IMR-90 (cell line): ENCODE data around the gene SPATA21. TPM values are rescaled to one million over a fixed set of nuclear protein-coding genes. Genes with fewer than 3 reads are reported as not detected.

Experiments
- ATAC-seq: fragments of 200-7000 bp; cut with Tn5 transposase; 2 replicates; pipeline ENCODE4 v1.9.1; 2020; ENCODE audit warnings: low read depth, mild to moderate bottlenecking, moderate library complexity
- BruUV-seq: library from RNA; stranded (reverse); fragments of 400-500 nt; replicated peaks from 2 replicates; lab custom pipeline; 2021; lab: Mats Ljungman, UMichigan
- CTCF ChIA-PET: fragments of 300-600 bp; formaldehyde crosslinking; extraction: SDS; loops from one replicate; lab custom pipeline; 2021; ENCODE audit warnings: antibody characterized with exemption; lab: Yijun Ruan, JAX
- POLR2A ChIA-PET: fragments of 300-600 bp; sonication (Branson Sonifier 250); formaldehyde crosslinking; loops from one replicate; lab custom pipeline; 2022; ENCODE audit warnings: antibody characterized with exemption; ENCODE audit not compliant: unreplicated experiment; lab: Charles Lee
- DNase-seq: peaks from one replicate; pipeline ENCODE4 v3.0.0; 2013
- H2AFZ ChIP-seq: replicated peaks from 2 replicates; pipeline ENCODE3; 2013; ENCODE audit warnings: low read length, mild to moderate bottlenecking; ENCODE audit not compliant: poor library complexity
- H2AK5ac ChIP-seq: 2 replicates; pipeline ENCODE4 v1.6.1; 2013; ENCODE audit warnings: low read depth, low read length, inconsistent platforms
- H2AK9ac ChIP-seq: replicated peaks from 2 replicates; pipeline ENCODE3; 2013; ENCODE audit warnings: mild to moderate bottlenecking, low read depth, low read length, moderate library complexity; ENCODE audit not compliant: poor library complexity
- H2BK120ac ChIP-seq: 2 replicates; pipeline ENCODE4 v1.6.1; 2013; ENCODE audit warnings: low read depth, low read length, inconsistent platforms
- H2BK15ac ChIP-seq: 3 replicates; pipeline ENCODE4 v1.6.1; 2013; ENCODE audit warnings: low read depth, low read length, inconsistent platforms
- H2BK20ac ChIP-seq: 2 replicates; pipeline ENCODE4 v1.6.1; 2013; ENCODE audit warnings: low read depth, mild to moderate bottlenecking, inconsistent platforms, low read length, moderate library complexity
- H2BK5ac ChIP-seq: 2 replicates; pipeline ENCODE4 v1.6.1; 2013; ENCODE audit warnings: mild to moderate bottlenecking, low read depth, low read length, inconsistent platforms; ENCODE audit not compliant: poor library complexity, severe bottlenecking
- H3K14ac ChIP-seq: replicated peaks from 2 replicates; pipeline ENCODE4 v1.6.1; 2013; ENCODE audit warnings: low read depth, low read length, inconsistent platforms
- H3K18ac ChIP-seq: 2 replicates; pipeline ENCODE4 v1.6.1; 2013; ENCODE audit warnings: low read depth, low read length, control low read depth
- H3K23ac ChIP-seq: 2 replicates; pipeline ENCODE4 v1.6.1; 2013; ENCODE audit warnings: low read depth, low read length, inconsistent platforms
- H3K27ac ChIP-seq: 2 replicates; pipeline ENCODE4 v1.5.1; 2013; ENCODE audit warnings: mild to moderate bottlenecking, control low read depth, low read length; ENCODE audit not compliant: insufficient read depth
- H3K27me3 ChIP-seq: 2 replicates; pipeline ENCODE4 v1.6.1; 2013; ENCODE audit warnings: low read length; ENCODE audit not compliant: control insufficient read depth, insufficient read depth
- H3K36me3 ChIP-seq: 2 replicates; pipeline ENCODE4 v1.6.1; 2013; ENCODE audit warnings: low read length, mixed read lengths; ENCODE audit not compliant: control insufficient read depth, insufficient read depth
- H3K4ac ChIP-seq: 2 replicates; pipeline ENCODE4 v1.6.1; 2013; ENCODE audit warnings: low read depth, low read length, inconsistent platforms
- H3K4me1 ChIP-seq: 2 replicates; pipeline ENCODE4 v1.6.1; 2013; ENCODE audit warnings: low read length, mixed read lengths; ENCODE audit not compliant: control insufficient read depth, insufficient read depth
- H3K4me2 ChIP-seq: 2 replicates; pipeline ENCODE4 v1.6.1; 2013; ENCODE audit warnings: low read depth, mild to moderate bottlenecking, control low read depth, low read length, moderate library complexity
- H3K4me3 ChIP-seq: 2 replicates; pipeline ENCODE4 v1.5.1; 2013; ENCODE audit warnings: low read depth, mild to moderate bottlenecking, control low read depth, low read length, moderate library complexity; ENCODE audit not compliant: insufficient read depth
- H3K56ac ChIP-seq: 2 replicates; pipeline ENCODE4 v1.6.1; 2013; ENCODE audit warnings: low read length, inconsistent platforms; ENCODE audit not compliant: insufficient read depth; ENCODE audit errors: extremely low read depth
- H3K79me1 ChIP-seq, 2 experiments: 2 replicates each; pipeline ENCODE4 v1.6.1; 2013; ENCODE audit warnings: low read length in 2 of 2, inconsistent platforms in 1 of 2, low read depth in 1 of 2
- H3K9ac ChIP-seq: 2 replicates; pipeline ENCODE4 v1.6.1; 2013; ENCODE audit warnings: low read depth, low read length, control low read depth
- H3K9me1 ChIP-seq: 2 replicates; pipeline ENCODE4 v1.6.1; 2013; ENCODE audit warnings: low read length, inconsistent platforms; ENCODE audit not compliant: insufficient read depth
- H3K9me3 ChIP-seq: 2 replicates; pipeline ENCODE4 v1.6.1; 2013; ENCODE audit warnings: low read length; ENCODE audit not compliant: control insufficient read depth, insufficient read depth
- H4K20me1 ChIP-seq: 2 replicates; pipeline ENCODE4 v1.6.1; 2013; ENCODE audit warnings: low read length, inconsistent platforms; ENCODE audit not compliant: insufficient read depth
- H4K5ac ChIP-seq: 2 replicates; pipeline ENCODE4 v1.6.1; 2013; ENCODE audit warnings: mild to moderate bottlenecking, low read depth, low read length, control low read depth
- H4K8ac ChIP-seq, 2 experiments: 2 replicates each; pipeline ENCODE4 v1.6.1; 2013; ENCODE audit warnings: low read depth in 2 of 2, low read length in 2 of 2, control low read depth in 1 of 2, inconsistent platforms in 1 of 2
- H4K91ac ChIP-seq: 2 replicates; pipeline ENCODE4 v1.6.1; 2013; ENCODE audit warnings: low read depth, low read length, inconsistent platforms; ENCODE audit not compliant: insufficient read depth
- BHLHE40 ChIP-seq: fragments of 150-350 bp; IDR thresholded peaks from 2 replicates; pipeline ENCODE4 v1.6.1; 2016; ENCODE audit warnings: mild to moderate bottlenecking, low read depth, low read length
- CEBPB ChIP-seq: IDR thresholded peaks from 2 replicates; pipeline ENCODE4 v1.6.1; 2012; ENCODE audit warnings: low read depth, low read length, improper control_type of control experiment
- CHD1 ChIP-seq: IDR thresholded peaks from 2 replicates; pipeline ENCODE4 v1.6.1; 2012; ENCODE audit warnings: low read depth, low read length, improper control_type of control experiment
- FOS ChIP-seq: fragments of 150-350 bp; IDR thresholded peaks from 2 replicates; pipeline ENCODE4 v1.6.1; 2016; ENCODE audit warnings: low read depth, low read length
- MAZ ChIP-seq: IDR thresholded peaks from 2 replicates; pipeline ENCODE4 v1.6.1; 2012; ENCODE audit warnings: low read depth, mild to moderate bottlenecking, low read length, improper control_type of control experiment, moderate library complexity, borderline replicate concordance
- MXI1 ChIP-seq: IDR thresholded peaks from 2 replicates; pipeline ENCODE4 v1.6.1; 2012; ENCODE audit warnings: low read depth, mild to moderate bottlenecking, low read length, moderate library complexity, borderline replicate concordance
- NFE2L2 ChIP-seq: fragments of 150-350 bp; IDR thresholded peaks from 2 replicates; pipeline ENCODE4 v1.6.1; 2016; ENCODE audit warnings: low read depth, mild to moderate bottlenecking, low read length
- POLR2A ChIP-seq: IDR thresholded peaks from 2 replicates; pipeline ENCODE4 v1.6.1; 2012; ENCODE audit warnings: mild to moderate bottlenecking, low read depth, low read length
- RAD21 ChIP-seq: IDR thresholded peaks from 2 replicates; pipeline ENCODE4 v1.6.1; 2012; ENCODE audit warnings: low read length, improper control_type of control experiment
- RFX5 ChIP-seq: IDR thresholded peaks from 2 replicates; pipeline ENCODE4 v1.8.0; 2012; ENCODE audit warnings: low read depth, mild to moderate bottlenecking, low read length, moderate library complexity
- SMC3 ChIP-seq: fragments of 150-350 bp; IDR thresholded peaks from 2 replicates; pipeline ENCODE4 v1.6.1; 2016; ENCODE audit warnings: low read depth, mild to moderate bottlenecking, antibody characterized with exemption, low read length, moderate library complexity
- USF2 ChIP-seq: fragments of 150-350 bp; IDR thresholded peaks from 2 replicates; pipeline ENCODE4 v1.6.1; 2017; ENCODE audit warnings: mild to moderate bottlenecking, antibody characterized with exemption, low read length, low read depth
- WGBS, 2 experiments: methylation state at CpG; one replicate each; pipeline versions ENCODE4 v1.1.5 to v1.1.7; 2013; ENCODE audit warnings: missing lambda C conversion rate in 2 of 2; ENCODE audit not compliant: insufficient read length in 1 of 2; ENCODE audit errors: extremely low coverage in 2 of 2; 5-methylcytosine and 5-hydroxymethylcytosine counted together
- dilution Hi-C: fragments of 300-500 bp; cut with HindIII; formaldehyde crosslinking; loops from one replicate; pipeline ENCODE4 v1.14.3; 2018; ENCODE audit warnings: low sequenced_read_pairs; ENCODE audit not compliant: unreplicated experiment
- in situ Hi-C: fragments of 300-500 bp; cut with MboI; formaldehyde crosslinking; loops from 3 replicates; pipeline ENCODE4 v1.14.3; 2019; ENCODE audit warnings: low sequenced_read_pairs, inconsistent platforms, mixed read lengths
- intact Hi-C: fragments of 100-400 bp; cut with micrococcal nuclease; formaldehyde crosslinking; loops from 2 replicates; pipeline ENCODE4 v1.10.0; 2022
- polyA plus RNA-seq, 3 experiments: library from polyadenylated mRNA; depleted of rRNA; stranded (reverse); fragments of >200 nt; gene quantifications; 2 replicates each; pipeline ENCODE4 v1.2.3, GENCODE V29; 2012; ENCODE audit warnings: low replicate concordance in 1 of 3
- total RNA-seq: library from RNA; depleted of rRNA; stranded (reverse); fragments of >200 nt; gene quantifications from 2 replicates; pipeline ENCODE4 v1.2.3, GENCODE V29; 2012

The SPATA21 gene
- total and polyA plus RNA-seq, 2 of the 4 experiments (the other 2 are of a cell fraction) = not detected

GRCh38 chr1:16421201-16421600, 16.0 kb downstream of the SPATA21 start:
- H2AK5ac ChIP-seq = no peak overlapping the region
- H3K18ac ChIP-seq = no peak overlapping the region
- H3K27ac ChIP-seq = no peak overlapping the region
- intact Hi-C loops = no loop called here
- no peak overlapping the region for H4K5ac ChIP-seq
- no TSS peak for BruUV-seq
- H3K36me3 ChIP-seq = no peaks in the 10 kb centered on the region
- no peaks in the 10 kb centered on the region for H3K4me1 ChIP-seq
- in situ Hi-C loops = no loop called here
- CTCF ChIA-PET = no interaction called here
- H4K91ac ChIP-seq = no peak overlapping the region
- no peaks in the 10 kb centered on the region for H3K9me3 ChIP-seq
- peaks cover 16% of the 10 kb centered on the region for H3K27me3 ChIP-seq
- no peak for DNase-seq
- TF ChIP-seq USF2 = no peak
- no peak for TF ChIP-seq CHD1
- TF ChIP-seq FOS = no peak
- TF ChIP-seq SMC3 = no peak
- no peak for TF ChIP-seq NFE2L2
- TF ChIP-seq BHLHE40 = no peak
- TF ChIP-seq RAD21 = no peak
- TF ChIP-seq POLR2A = no peak
- no peak for TF ChIP-seq CEBPB
- no peak for TF ChIP-seq MXI1
- TF ChIP-seq MAZ = no peak
- TF ChIP-seq RFX5 = no peak
- H2BK20ac ChIP-seq = no peak overlapping the region
- no peak overlapping the region for H3K23ac ChIP-seq
- H3K79me1 ChIP-seq = no peaks in the 10 kb centered on the region
- no peak overlapping the region for H3K56ac ChIP-seq
- no peak for ATAC-seq
- no peak overlapping the region for H3K4me3 ChIP-seq
- no peak overlapping the region for H3K4ac ChIP-seq
- 80% methylated on average over 3 of the region's 7 CpGs; no CpG with 5 or more reads in 1 of the 2 experiments for WGBS, 2 experiments
- no peaks in the 10 kb centered on the region for H4K20me1 ChIP-seq
- dilution Hi-C loops = no loop called here
- H3K14ac ChIP-seq = no peak overlapping the region
- no peak overlapping the region for H2BK120ac ChIP-seq
- H3K9me1 ChIP-seq = no peaks in the 10 kb centered on the region; the same call in 1 of the 2 replicates
- POLR2A ChIA-PET = no interaction called here
- no peak overlapping the region for H2AFZ ChIP-seq
- no peak overlapping the region for H4K8ac ChIP-seq
- no peak overlapping the region for H3K4me2 ChIP-seq
- no peak overlapping the region for H2BK5ac ChIP-seq
- H2BK15ac ChIP-seq = no peak overlapping the region
- H2AK9ac ChIP-seq = no peak overlapping the region
- H3K9ac ChIP-seq = no peak overlapping the region
